Transverse colon (tissue), 3 donors: ENCODE measurements around the gene ASB4.

Source experiments
- POLR2A ChIP-seq: fragments of 450-650 bp; IDR thresholded peaks from one replicate; pipeline ENCODE4 v1.6.1; 2016; ENCODE audit warnings: antibody characterized with exemption, mild to moderate bottlenecking, moderate library complexity
- POLR2AphosphoS5 ChIP-seq, 3 donors: sonication (generic); formaldehyde crosslinking; IDR thresholded peaks; one replicate each; pipeline ENCODE4 v1.6.1; 2016; ENCODE audit warnings: antibody characterized with exemption in 3 of 3

- TF ChIP-seq POLR2AphosphoS5 (IDR thresholded peaks at IDR 0.05) (no peak), POLR2A (no peak)
Measured at GRCh38 chr7:95527776-95528250, 42.1 kb downstream of the ASB4 start.
